C4-2B (cell line): ENCODE data around the gene MITF.

Experiments
- H3K27ac ChIP-seq: fragments of 450-650 bp; 2 replicates; pipeline ENCODE4 v1.5.1; 2017
- ZFX ChIP-seq: fragments of 450-650 bp; IDR thresholded peaks from 2 replicates; pipeline ENCODE4 v1.6.1; 2017
- TF ChIP-seq, protein P1 (sequence below): fragments of 450-650 bp; conservative IDR thresholded peaks from 2 replicates; pipeline ENCODE4 v1.5.1; 2017; ENCODE audit warnings: mild to moderate bottlenecking

MITF gene

GRCh38 chr3:69936266-69936665 is 197.0 kb downstream of the MITF start:
- TF ChIP-seq, protein P1, sequence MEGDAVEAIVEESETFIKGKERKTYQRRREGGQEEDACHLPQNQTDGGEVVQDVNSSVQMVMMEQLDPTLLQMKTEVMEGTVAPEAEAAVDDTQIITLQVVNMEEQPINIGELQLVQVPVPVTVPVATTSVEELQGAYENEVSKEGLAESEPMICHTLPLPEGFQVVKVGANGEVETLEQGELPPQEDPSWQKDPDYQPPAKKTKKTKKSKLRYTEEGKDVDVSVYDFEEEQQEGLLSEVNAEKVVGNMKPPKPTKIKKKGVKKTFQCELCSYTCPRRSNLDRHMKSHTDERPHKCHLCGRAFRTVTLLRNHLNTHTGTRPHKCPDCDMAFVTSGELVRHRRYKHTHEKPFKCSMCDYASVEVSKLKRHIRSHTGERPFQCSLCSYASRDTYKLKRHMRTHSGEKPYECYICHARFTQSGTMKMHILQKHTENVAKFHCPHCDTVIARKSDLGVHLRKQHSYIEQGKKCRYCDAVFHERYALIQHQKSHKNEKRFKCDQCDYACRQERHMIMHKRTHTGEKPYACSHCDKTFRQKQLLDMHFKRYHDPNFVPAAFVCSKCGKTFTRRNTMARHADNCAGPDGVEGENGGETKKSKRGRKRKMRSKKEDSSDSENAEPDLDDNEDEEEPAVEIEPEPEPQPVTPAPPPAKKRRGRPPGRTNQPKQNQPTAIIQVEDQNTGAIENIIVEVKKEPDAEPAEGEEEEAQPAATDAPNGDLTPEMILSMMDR, result no peak
- no peak for TF ChIP-seq ZFX
- H3K27ac ChIP-seq, result no peak overlapping the region

- TF ChIP-seq, protein P1, result no peak
- no peak for TF ChIP-seq ZFX
- H3K27ac ChIP-seq, result no peak overlapping the region
Observed at GRCh38 chr3:69938061-69938460, 198.8 kb downstream of the MITF start.

DNA sequence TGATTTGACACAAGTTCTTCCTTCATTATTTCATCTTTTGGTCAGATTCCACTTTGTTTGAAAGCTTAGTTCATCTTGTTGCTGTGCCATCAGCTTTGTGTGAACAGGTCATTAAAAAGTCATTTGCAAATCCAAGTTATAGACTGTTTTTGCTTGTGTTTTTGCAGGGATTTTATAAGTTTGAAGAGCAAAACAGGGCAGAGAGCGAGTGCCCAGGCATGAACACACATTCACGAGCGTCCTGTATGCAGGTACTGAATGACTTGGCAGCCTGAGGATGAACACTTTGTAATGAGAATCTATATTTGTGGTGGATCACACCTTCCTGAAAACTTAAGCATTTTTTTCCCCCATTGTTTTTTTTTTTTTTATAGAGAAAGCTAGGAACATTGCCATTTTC is 199.7 kb downstream of the MITF start:
- no peak overlapping the region for H3K27ac ChIP-seq
- TF ChIP-seq ZFX, result no peak

- TF ChIP-seq ZFX, result no peak
- TF ChIP-seq, protein P1, result no peak
- H3K27ac ChIP-seq, result no peak overlapping the region
Observed at GRCh38 chr3:69941037-69941436, 201.8 kb downstream of the MITF start.

DNA sequence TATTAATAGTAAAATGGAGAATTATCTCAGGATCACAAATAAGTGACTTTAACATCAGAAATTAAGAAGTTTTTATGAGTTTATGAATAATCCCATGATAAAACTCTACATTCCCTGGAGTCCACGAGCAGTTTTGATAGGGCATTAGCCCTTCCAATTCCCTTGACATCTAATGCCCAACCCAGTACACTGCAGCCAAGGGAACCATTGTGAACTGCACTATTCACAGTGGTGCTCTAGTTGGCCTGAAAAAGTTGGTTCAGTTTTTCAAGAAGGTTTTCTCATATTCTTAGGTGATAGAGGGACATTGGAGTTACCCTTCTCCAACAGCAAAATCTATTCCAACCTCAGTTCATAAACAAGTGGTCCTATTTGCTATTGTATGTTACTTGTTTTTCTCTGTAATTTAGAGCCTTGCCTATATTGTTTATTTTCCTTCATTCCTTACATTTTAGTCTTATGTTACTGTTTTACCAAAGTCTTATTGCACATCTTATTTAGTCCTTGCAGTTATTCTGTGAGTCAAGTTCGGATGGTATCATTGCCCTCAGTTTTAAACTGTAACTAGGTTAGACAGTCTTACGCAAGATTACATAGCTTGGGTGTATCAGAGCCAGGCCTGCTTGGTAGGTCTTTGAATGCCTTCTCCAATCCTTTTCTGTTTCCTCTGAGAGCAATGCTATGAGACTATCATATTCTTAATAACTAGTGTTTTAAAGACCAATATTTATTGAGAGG is 202.3 kb downstream of the MITF start:
- H3K27ac ChIP-seq, result no peak overlapping the region
- TF ChIP-seq, protein P1, result no peak
- TF ChIP-seq ZFX, result no peak

GRCh38 chr3:69944931-69945493 is 205.7 kb downstream of the MITF start:
- H3K27ac ChIP-seq, result no peak overlapping the region
- TF ChIP-seq, protein P1, result no peak
- no peak for TF ChIP-seq ZFX

DNA sequence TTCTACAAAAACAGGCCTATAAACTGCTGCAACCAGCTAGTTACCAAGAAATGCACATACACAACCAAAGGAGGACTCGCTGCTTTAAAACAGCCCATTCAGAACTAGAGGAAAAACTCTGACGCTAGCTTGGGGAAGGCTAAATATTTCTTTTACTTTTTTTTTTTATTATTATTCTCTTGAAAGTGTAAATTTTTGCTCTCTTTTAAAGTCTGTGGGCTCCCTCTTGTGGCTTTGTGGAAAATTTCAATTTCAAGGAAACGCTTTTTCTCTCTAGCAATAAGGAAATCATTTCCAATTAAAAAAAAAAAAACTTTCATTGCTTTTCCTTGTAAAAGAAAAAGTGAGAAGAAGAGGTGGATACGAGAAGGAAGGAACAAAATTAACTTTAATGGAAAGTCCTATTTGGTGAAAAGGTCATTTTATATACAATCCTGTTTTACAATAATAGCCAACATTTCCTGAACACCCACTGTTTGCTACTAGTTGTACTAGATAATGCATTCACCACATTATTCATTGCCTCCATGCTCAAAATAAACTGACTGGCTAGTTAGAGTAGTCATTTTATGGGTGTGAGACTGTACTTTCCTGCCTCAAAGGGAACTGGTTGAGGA is 209.1 kb downstream of the MITF start:
- H3K27ac ChIP-seq, result no peak overlapping the region
- no peak for TF ChIP-seq ZFX
- TF ChIP-seq, protein P1, result peak; percentile 71
